Stimulated activated CD4-positive, alpha-beta T cell treated with anti-CD3 and anti-CD28 coated beads, Interleukin-12 subunit alpha, Interleukin-12 subunit beta, amount 100 ng/mL, for 4 hours (primary cell): ENCODE measurements around the gene MAP3K5.

Experiments used
- DNase-seq: peaks from one replicate; pipeline ENCODE4 v3.0.0-alpha.2; 2020

The MAP3K5 gene

DNA sequence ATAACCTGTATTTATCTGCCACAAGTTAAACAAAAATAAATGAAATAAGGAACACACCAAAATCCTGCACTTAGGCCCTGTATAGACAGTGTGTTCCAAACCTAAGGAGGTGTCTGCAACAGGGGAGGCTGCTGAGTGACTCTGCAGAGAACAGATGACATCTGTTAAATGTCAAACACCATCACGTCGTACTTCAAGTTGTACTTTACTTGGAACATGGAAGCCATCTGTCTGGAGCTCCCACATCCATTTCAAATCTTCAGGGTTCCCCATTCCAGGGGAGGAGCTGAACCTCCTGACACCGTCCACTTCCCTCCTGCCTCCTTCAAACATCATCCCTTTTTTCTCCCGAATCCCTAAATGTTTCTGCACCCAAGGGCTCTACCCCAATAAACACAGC, 240.2 kb downstream of the MAP3K5 start:
- DNase-seq: no peak

DNA sequence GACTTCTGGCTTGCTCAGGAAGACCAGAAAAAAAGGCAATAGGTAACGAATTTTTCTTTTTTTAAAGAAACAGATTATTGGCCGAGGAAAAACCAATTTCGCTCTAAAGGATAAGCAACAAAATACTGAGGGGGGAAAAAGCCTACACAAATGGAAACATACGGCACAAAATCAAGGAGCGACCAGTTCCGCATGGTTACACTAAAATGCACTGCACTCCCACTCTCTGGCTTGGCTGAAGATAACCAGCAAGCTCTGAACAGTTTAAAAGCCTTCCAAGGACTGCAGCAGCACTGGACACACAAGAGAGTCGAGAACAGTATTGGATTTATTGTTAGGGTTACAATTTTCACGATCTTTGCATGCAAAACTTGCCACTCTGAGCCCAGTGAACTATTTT, 241.2 kb downstream of the MAP3K5 start:
- DNase-seq: no peak

- peak; percentile 61 for DNase-seq
These were observed 241.8 kb downstream of the MAP3K5 start, which contains the start of gene MAP7 for GRCh38 chr6:136550330-136551071. MAP7 (minus strand) TSS chr6:136550422; CDS start chr6:136550408, 14 bp downstream.

GRCh38 chr6:136550045-136550329, 242.3 kb downstream of the MAP3K5 start:
- no peak for DNase-seq

GRCh38 chr6:136549300-136550044, 242.8 kb downstream of the MAP3K5 start:
- no peak for DNase-seq

GRCh38 chr6:136548582-136549299, 243.5 kb downstream of the MAP3K5 start:
- DNase-seq: no peak

GRCh38 chr6:136547871-136548270, 244.4 kb downstream of the MAP3K5 start:
- no peak for DNase-seq

- DNase-seq: no peak
These were observed 244.9 kb downstream of the MAP3K5 start for GRCh38 chr6:136547336-136547735.

- no peak for DNase-seq
These were observed 245.9 kb downstream of the MAP3K5 start for GRCh38 chr6:136546331-136546730.

DNA sequence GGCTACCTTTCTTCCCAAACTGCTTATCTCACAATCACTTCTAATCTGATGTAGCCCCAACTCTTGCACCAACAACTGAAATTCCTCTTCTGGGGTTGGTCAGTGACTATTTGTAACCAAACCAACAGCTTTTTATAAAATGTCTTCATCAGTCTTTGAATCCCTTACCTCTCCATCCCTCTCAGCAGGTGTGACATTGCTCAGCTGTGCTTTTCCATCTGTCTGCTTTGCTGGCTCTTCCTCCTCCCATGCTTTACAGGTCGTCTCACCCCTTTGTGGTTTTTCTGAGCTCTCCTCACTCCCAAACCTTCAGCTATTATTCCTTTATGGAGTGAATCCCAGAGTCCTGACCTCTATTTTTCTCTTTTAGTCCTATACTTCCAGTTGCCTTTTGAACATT, 248.0 kb downstream of the MAP3K5 start:
- DNase-seq: no peak

DNA sequence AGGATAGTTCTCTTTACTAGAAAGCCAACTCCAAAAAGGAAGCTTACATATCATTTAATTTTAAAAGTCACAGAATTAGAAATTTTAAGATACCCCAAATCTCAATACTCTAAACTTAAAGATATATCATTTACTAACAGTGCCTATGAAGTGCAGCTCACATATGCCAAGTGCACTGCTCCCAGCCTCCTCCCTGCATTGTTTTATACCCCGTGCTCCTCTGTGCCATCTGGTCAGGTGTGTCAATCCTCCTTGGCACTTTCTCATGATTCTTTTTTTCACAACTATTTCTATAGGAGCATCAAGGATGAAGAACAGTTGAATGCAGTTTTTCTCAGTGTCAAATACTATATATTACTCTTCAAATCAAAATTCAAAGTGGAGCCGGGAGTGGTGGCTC, 250.9 kb downstream of the MAP3K5 start:
- DNase-seq: no peak

DNA sequence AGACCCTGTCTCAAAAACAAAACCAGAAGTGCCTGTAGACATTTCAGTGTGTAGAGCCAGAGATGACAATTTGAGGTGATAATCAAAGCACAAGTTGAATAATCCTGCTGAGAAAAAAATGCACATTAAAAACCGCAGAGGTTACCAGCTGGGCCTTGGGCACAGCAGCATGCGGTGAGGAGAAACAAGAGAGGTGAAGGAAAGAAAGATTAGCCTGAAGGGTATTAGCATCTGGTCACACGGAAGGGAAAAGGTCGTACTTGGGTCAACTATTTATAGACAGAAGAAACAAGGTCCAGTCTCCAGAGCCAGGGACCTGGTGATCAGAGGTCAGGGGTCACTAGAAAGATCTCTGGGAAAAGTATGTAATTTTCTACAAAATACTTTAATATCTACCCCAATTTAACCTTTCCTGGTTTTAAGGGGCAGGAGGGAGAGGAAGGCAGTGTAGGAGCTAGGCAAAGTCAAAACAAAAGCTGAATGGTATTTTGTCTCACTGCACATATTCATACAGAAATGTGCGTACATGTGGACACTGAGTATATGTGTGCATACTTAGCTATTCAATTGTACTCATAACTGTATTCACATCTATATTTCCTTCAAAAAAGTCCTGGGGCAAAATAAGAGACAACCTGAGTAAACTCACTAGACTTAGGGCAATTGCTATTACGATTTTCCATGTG, 252.2 kb downstream of the MAP3K5 start:
- no peak for DNase-seq

GRCh38 chr6:136538836-136539235, 253.4 kb downstream of the MAP3K5 start:
- no peak for DNase-seq

GRCh38 chr6:136535880-136536650, 256.2 kb downstream of the MAP3K5 start:
- no peak for DNase-seq

DNA sequence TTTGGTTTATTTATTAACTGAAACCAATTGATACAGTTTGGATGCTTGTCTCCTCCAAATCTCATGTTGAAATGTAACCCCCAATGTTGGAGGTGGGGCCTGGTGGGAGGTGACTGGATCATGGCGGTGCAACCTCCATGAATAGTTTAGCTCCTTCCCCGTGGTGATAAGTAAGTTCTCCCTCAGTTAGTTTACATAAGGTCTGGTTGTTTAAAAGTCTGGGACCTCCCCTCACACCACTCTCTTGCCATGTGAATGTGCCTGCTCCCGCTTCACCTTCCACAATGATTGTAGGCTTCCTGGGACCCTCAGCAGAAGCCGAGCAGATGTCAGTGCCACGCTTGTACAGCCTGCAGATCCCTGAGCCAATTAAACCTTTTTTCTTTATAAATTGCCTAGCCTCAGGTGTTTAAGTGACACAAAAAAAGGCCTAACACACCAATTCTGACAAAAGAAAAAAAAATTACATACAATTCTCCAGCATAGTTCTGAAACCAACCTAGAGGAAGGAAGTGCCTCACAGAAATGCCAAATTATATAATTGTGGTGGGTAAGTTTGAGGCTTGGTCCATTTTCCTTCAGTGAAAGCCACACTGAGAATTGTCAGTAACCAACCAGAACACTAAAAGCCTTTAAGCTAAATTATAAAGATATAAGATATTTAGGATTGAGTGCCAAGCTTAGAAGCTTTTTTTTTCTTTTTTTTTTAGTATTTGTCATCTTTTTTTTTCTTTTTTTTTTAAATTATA, 257.1 kb downstream of the MAP3K5 start:
- DNase-seq: no peak

DNA sequence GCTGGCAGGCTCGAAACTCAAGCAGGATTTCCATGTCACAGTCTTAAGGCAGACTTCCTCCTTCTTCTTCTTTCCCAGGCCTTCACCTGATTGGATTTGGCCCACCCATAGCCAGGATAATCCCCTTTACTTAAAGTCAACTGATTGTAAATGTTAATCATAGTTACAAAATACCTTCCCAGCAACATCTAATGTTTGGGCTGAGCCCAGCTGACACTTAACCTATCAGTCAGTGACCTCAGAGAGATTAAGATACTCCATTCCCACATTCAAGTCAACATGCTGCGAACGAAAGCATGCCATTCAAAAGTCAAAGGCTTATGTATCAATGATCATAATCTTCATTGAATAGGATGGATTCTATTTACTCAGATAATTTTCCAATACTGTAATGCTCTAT, 258.0 kb downstream of the MAP3K5 start:
- no peak for DNase-seq

GRCh38 chr6:136533487-136533886, 258.8 kb downstream of the MAP3K5 start:
- DNase-seq: no peak

DNA sequence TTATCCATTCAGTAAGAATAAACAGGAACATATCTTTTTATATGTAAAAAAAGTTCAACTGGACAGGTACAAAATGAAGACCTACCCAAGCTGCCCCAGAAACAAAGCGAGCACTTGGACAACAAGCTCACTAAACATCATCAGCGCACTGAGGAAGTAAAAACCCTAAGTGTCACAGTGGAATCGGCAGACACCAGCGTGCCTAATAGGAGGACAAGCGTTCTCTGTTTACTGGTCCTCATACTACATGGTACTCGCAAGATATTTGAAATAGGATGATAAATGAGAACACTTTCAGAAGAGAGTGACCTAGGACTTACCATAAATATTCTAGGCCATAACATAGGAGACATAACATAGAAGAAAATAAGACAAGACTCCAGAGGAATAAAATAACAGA, 260.2 kb downstream of the MAP3K5 start:
- DNase-seq: no peak

DNA sequence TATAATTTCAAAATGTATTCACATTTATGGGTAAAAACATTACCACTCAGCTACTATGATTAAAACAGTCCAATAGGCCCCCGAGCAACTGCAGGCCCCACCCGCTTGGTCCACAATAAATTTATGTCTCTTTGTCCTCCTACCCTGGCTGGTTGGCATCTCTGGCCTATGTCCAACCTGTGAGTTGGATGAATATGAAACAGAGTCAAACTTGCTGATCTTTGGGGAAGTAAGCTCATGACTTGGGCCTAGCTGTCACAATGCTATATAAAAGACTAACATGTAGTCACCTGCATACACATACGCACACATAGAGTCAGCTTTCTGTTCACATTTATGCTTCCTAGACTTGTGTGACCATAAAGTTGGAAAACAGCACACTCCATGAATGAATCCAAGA, 262.6 kb downstream of the MAP3K5 start:
- DNase-seq: no peak

DNA sequence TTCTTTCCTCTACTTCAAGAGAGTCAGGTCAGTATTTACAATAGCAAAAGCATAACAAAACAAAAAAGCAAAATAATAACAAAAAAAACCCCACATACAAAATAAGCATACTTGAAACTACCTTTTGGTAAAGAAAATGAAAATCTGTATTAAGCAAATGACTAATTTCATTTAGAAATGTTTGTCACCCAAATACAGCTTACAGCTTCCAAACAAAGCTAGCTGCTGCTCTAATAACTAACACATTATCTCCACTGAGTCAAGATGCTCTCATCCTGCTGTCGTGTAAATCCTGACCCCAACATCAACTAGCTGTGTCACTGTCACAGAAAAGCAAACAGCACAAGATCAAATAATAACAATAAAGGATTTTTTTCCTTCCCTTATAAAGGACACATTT, 263.8 kb downstream of the MAP3K5 start:
- no peak for DNase-seq

GRCh38 chr6:136527831-136528230, 264.4 kb downstream of the MAP3K5 start:
- no peak for DNase-seq

DNA sequence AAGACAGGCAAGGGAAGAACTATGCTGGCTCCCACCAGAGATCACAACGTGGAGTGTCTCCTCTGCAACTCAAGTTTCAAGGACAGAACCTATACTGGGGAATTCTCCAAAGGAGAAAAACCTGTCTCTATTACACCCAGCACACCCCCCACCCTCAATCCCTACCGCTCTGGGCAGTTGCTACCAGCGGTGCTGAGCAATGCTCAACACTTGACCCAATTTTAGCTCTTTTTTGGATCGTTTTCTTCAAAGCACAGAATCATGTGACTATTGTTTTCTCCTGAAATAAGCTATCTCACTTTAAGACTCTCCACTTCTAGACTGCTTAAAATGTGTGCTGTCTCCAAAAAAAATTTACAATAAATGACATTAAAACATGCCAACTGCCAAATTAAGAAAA, 265.3 kb downstream of the MAP3K5 start:
- no peak for DNase-seq
